Lower lobe of right lung (tissue), 2 donors: ENCODE measurements around the gene COPS3. TPM values are rescaled to one million over a fixed set of nuclear protein-coding genes. Genes with fewer than 3 reads are reported as not detected.

ENCODE experiments used
- ATAC-seq, 2 donors: fragments of 200-7000 bp; cut with Tn5 transposase; one replicate each; pipeline ENCODE4 v1.9.1; 2020 to 2022; ENCODE audit warnings: mild to moderate bottlenecking in 2 of 2, moderate library complexity in 2 of 2
- DNase-seq: peaks from one replicate; pipeline ENCODE4 v3.0.0-alpha.2; 2020
- H3K27ac ChIP-seq: fragments of 200-600 bp; one replicate; pipeline ENCODE4 v1.8.0; 2022
- H3K27me3 ChIP-seq: fragments of 200-600 bp; one replicate; pipeline ENCODE4 v1.8.0; 2022; ENCODE audit warnings: low read depth
- H3K36me3 ChIP-seq: fragments of 200-600 bp; one replicate; pipeline ENCODE4 v1.8.0; 2022; ENCODE audit warnings: mild to moderate bottlenecking
- H3K4me1 ChIP-seq: fragments of 200-600 bp; one replicate; pipeline ENCODE4 v1.8.0; 2022
- H3K4me3 ChIP-seq: fragments of 200-600 bp; one replicate; pipeline ENCODE4 v1.8.0; 2022; ENCODE audit warnings: mild to moderate bottlenecking
- H3K9me3 ChIP-seq: fragments of 200-600 bp; one replicate; pipeline ENCODE4 v1.8.0; 2022
- CTCF ChIP-seq: fragments of 200-600 bp; IDR thresholded peaks from one replicate; pipeline ENCODE4 v1.8.0; 2022; ENCODE audit warnings: antibody characterized with exemption, mild to moderate bottlenecking
- intact Hi-C: fragments of 100-400 bp; cut with DNase I; formaldehyde crosslinking; loops from one replicate; pipeline ENCODE4 v1.11.0; 2022
- total RNA-seq: library from RNA; stranded (reverse); fragmentation: NEBNext Ultra II Directional; extraction: Animal tissue kit (Norgen Biotek cat#: 25700); gene quantifications from one replicate; pipeline ENCODE4 v1.2.1, GENCODE V29; 2021
- donor health status: DM: no; HTN: yes; CAD: no; lungs with severe emphysema.

COPS3 gene
- total RNA-seq, 1 donor from 2014 or later, result 50.1 TPM

- H3K4me1 ChIP-seq, result peaks cover 19% of the 10 kb centered on the region
- no peaks in the 10 kb centered on the region for H3K36me3 ChIP-seq
- H3K9me3 ChIP-seq, result no peaks in the 10 kb centered on the region
- intact Hi-C loops, result no loop called here
- no peak for TF ChIP-seq CTCF
- H3K27ac ChIP-seq, result no peak overlapping the region
- ATAC-seq (no peak), DNase-seq (no peak)
- no peak overlapping the region for H3K4me3 ChIP-seq
- H3K27me3 ChIP-seq, result no peaks in the 10 kb centered on the region
Observed at GRCh38 chr17:17298108-17298507, 17.1 kb upstream of the COPS3 start.

- Histone ChIP-seq H3K9me3 (no peaks in the 10 kb centered on the region), H3K36me3 (no peaks in the 10 kb centered on the region), H3K27ac (no peak overlapping the region), H3K27me3 (no peaks in the 10 kb centered on the region), H3K4me1 (peaks cover 13% of the 10 kb centered on the region), H3K4me3 (no peak overlapping the region)
- ATAC-seq (no peak), DNase-seq (no peak)
- no peak for TF ChIP-seq CTCF
- intact Hi-C loops, result no loop called here
Observed at GRCh38 chr17:17297217-17297616, 16.2 kb upstream of the COPS3 start.

GRCh38 chr17:17295141-17295540 lies 14.1 kb upstream of the COPS3 start:
- intact Hi-C loops, result no loop called here
- Histone ChIP-seq H3K36me3 (no peaks in the 10 kb centered on the region), H3K4me1 (peaks cover under 1% of the 10 kb centered on the region), H3K27ac (no peak overlapping the region), H3K9me3 (no peaks in the 10 kb centered on the region), H3K27me3 (no peaks in the 10 kb centered on the region), H3K4me3 (no peak overlapping the region)
- ATAC-seq, result no peak
- DNase-seq, result no peak
- no peak for TF ChIP-seq CTCF

- Histone ChIP-seq H3K36me3 (no peaks in the 10 kb centered on the region), H3K27ac (no peak overlapping the region), H3K9me3 (no peaks in the 10 kb centered on the region), H3K4me3 (no peak overlapping the region), H3K27me3 (no peaks in the 10 kb centered on the region), H3K4me1 (no peaks in the 10 kb centered on the region)
- intact Hi-C loops, result no loop called here
- no peak for TF ChIP-seq CTCF
- ATAC-seq, result no peak
- no peak for DNase-seq
Observed at GRCh38 chr17:17289701-17290100, 8.7 kb upstream of the COPS3 start.

GRCh38 chr17:17289086-17289485 lies 8.0 kb upstream of the COPS3 start:
- no peak for TF ChIP-seq CTCF
- no peaks in the 10 kb centered on the region for H3K9me3 ChIP-seq
- ATAC-seq, result no peak
- H3K36me3 ChIP-seq, result no peaks in the 10 kb centered on the region
- H3K27ac ChIP-seq, result no peak overlapping the region
- DNase-seq, result no peak
- no peak overlapping the region for H3K4me3 ChIP-seq
- H3K27me3 ChIP-seq, result no peaks in the 10 kb centered on the region
- no peaks in the 10 kb centered on the region for H3K4me1 ChIP-seq
- intact Hi-C loops, result no loop called here

- Histone ChIP-seq H3K27ac (no peak overlapping the region), H3K27me3 (no peaks in the 10 kb centered on the region), H3K4me1 (no peaks in the 10 kb centered on the region), H3K4me3 (no peak overlapping the region), H3K36me3 (no peaks in the 10 kb centered on the region), H3K9me3 (no peaks in the 10 kb centered on the region)
- DNase-seq (no peak), ATAC-seq (no peak)
- intact Hi-C loops, result no loop called here
- TF ChIP-seq CTCF, result no peak
Observed at GRCh38 chr17:17285951-17286350, 4.9 kb upstream of the COPS3 start.
